CD8-positive, alpha-beta memory T cell (primary cell): ENCODE results near the gene PANX3. TPM values are rescaled to one million over a fixed set of nuclear protein-coding genes. Genes with fewer than 3 reads are reported as not detected.

Experiments used
- CTCF ChIA-PET: fragments of 350-600 bp; sonication (Branson Sonifier 250); formaldehyde crosslinking; loops from one replicate; lab custom pipeline; 2021; ENCODE audit warnings: antibody characterized with exemption; lab: Charles Lee
- POLR2A ChIA-PET: fragments of 350-600 bp; sonication (Branson Sonifier 250); formaldehyde crosslinking; loops from one replicate; lab custom pipeline; 2021; ENCODE audit warnings: antibody characterized with exemption; lab: Charles Lee
- DNase-seq, 5 donors: peaks; one replicate each; pipeline versions ENCODE4 v3.0.0 to v3.0.0-alpha.2; 2020 to 2022; ENCODE audit warnings: mixed read lengths in 1 of 5
- H3K27ac ChIP-seq: one replicate; pipeline ENCODE4 v1.7.0; 2013; ENCODE audit warnings: low read depth, mild to moderate bottlenecking, low read length, moderate library complexity
- H3K27me3 ChIP-seq: 2 replicates; pipeline ENCODE4 v1.7.0; 2013; ENCODE audit warnings: low read length, mild to moderate bottlenecking; ENCODE audit not compliant: insufficient read depth, poor library complexity, severe bottlenecking
- H3K36me3 ChIP-seq: 2 replicates; pipeline ENCODE4 v1.7.0; 2013; ENCODE audit warnings: mild to moderate bottlenecking, low read length, moderate library complexity; ENCODE audit not compliant: insufficient read depth
- H3K4me1 ChIP-seq: 2 replicates; pipeline ENCODE4 v1.7.0; 2013; ENCODE audit warnings: mild to moderate bottlenecking, low read length, moderate library complexity; ENCODE audit not compliant: insufficient read depth
- H3K4me3 ChIP-seq: 2 replicates; pipeline ENCODE4 v1.7.0; 2013; ENCODE audit warnings: mild to moderate bottlenecking, low read length
- H3K9me3 ChIP-seq: 2 replicates; pipeline ENCODE4 v1.7.0; 2013; ENCODE audit warnings: mild to moderate bottlenecking, low read length
- H3K27ac Mint-ChIP-seq, 8 donors: one replicate each; pipeline ENCODE4 v1.8.0; 2020 to 2021; ENCODE audit warnings: mixed read lengths in 8 of 8, mild to moderate bottlenecking in 6 of 8, inconsistent platforms in 3 of 8, moderate library complexity in 3 of 8
- H3K27me3 Mint-ChIP-seq, 2 donors: one replicate each; pipeline ENCODE4 v1.8.0; 2020 to 2021; ENCODE audit warnings: mixed read lengths in 2 of 2, mild to moderate bottlenecking in 1 of 2, moderate library complexity in 1 of 2
- H3K36me3 Mint-ChIP-seq, 3 donors: one replicate each; pipeline ENCODE4 v1.8.0; 2020 to 2021; ENCODE audit warnings: mixed read lengths in 3 of 3, inconsistent platforms in 1 of 3, mild to moderate bottlenecking in 1 of 3
- H3K4me1 Mint-ChIP-seq, 3 donors: one replicate each; pipeline ENCODE4 v1.8.0; 2020 to 2021; ENCODE audit warnings: mixed read lengths in 3 of 3, inconsistent platforms in 1 of 3, mild to moderate bottlenecking in 1 of 3
- H3K4me3 Mint-ChIP-seq, 7 donors: one replicate each; pipeline ENCODE4 v1.8.0; 2020 to 2021; ENCODE audit warnings: mixed read lengths in 7 of 7, mild to moderate bottlenecking in 6 of 7, moderate library complexity in 4 of 7, inconsistent platforms in 2 of 7
- H3K9me3 Mint-ChIP-seq, 5 donors: one replicate each; pipeline ENCODE4 v1.8.0; 2020 to 2022; ENCODE audit warnings: mixed read lengths in 5 of 5, mild to moderate bottlenecking in 3 of 5, moderate library complexity in 2 of 5, inconsistent platforms in 1 of 5
- polyA plus RNA-seq: library from polyadenylated mRNA; unstranded; fragments of 300-500 nt; fragmentation: Illumina TruSeq; gene quantifications from one replicate; pipeline ENCODE4 v1.2.3, GENCODE V29; 2021
- total RNA-seq, 2 experiments: library from RNA; stranded (reverse); gene quantifications; one replicate each; pipeline ENCODE4 v1.2.3, GENCODE V29; 2021

The PANX3 gene
- total RNA-seq (not detected), polyA plus RNA-seq (not detected)

GRCh38 chr11:124611064-124611463 is at the start of gene PANX3:
TSS of gene PANX3 (plus strand) at chr11:124611428. CDS start at chr11:124611557, 129 bp downstream.
- peaks cover 5 to 12% of the 10 kb centered on the region in 2 donors for H3K27me3 Mint-ChIP-seq

GRCh38 chr11:124569697-124570096 is 41.5 kb upstream of the PANX3 start, which contains the start of gene OR8A1:
TSS of gene OR8A1 (plus strand) at chr11:124569997. CDS start at chr11:124570120, 123 bp downstream.
- ChIA-PET POLR2A (no interaction called here), CTCF (no interaction called here)
- Mint-ChIP-seq H3K4me3 (no peak within 1 kb of the TSS), H3K27ac (peak within 1 kb of the TSS in 1 of 8 donors; percentile 4), H3K36me3 (no peaks in the 10 kb centered on the region), H3K9me3 (no peaks in the 10 kb centered on the region), H3K27me3 (peaks cover 5 to 31% of the 10 kb centered on the region in 2 donors), H3K4me1 (no peaks in the 10 kb centered on the region)
- H3K4me1 ChIP-seq: no peaks in the 10 kb centered on the region
- H3K36me3 ChIP-seq: no peaks in the 10 kb centered on the region
- H3K27me3 ChIP-seq: no peaks in the 10 kb centered on the region
- no peak for DNase-seq
- no peaks in the 10 kb centered on the region for H3K9me3 ChIP-seq
- H3K4me3 ChIP-seq: no peak within 1 kb of the TSS
- H3K27ac ChIP-seq: no peak within 1 kb of the TSS

More at GRCh38 chr11:124611064-124611463, at the start of gene PANX3:
- H3K9me3 ChIP-seq: no peaks in the 10 kb centered on the region
- H3K4me1 Mint-ChIP-seq: peaks cover 3 to 7% (median 5%) of the 10 kb centered on the region in 3 donors
- ChIA-PET CTCF (no interaction called here), POLR2A (no interaction called here)
- no peak for DNase-seq
- H3K36me3 Mint-ChIP-seq: no peaks in the 10 kb centered on the region
- H3K9me3 Mint-ChIP-seq: no peaks in the 10 kb centered on the region
- no peak within 1 kb of the TSS for H3K27ac ChIP-seq
- H3K27ac Mint-ChIP-seq: peak within 1 kb of the TSS in 2 of 8 donors; percentile 9 to 43
- no peak within 1 kb of the TSS for H3K4me3 Mint-ChIP-seq
- H3K4me3 ChIP-seq: no peak within 1 kb of the TSS
- H3K4me1 ChIP-seq: no peaks in the 10 kb centered on the region
- H3K27me3 ChIP-seq: no peaks in the 10 kb centered on the region
- no peaks in the 10 kb centered on the region for H3K36me3 ChIP-seq

- CTCF ChIA-PET: no interaction called here
- no peaks in the 10 kb centered on the region for H3K36me3 ChIP-seq
- H3K4me1 ChIP-seq: no peaks in the 10 kb centered on the region
- no peaks in the 10 kb centered on the region for H3K27me3 ChIP-seq
- Mint-ChIP-seq H3K4me3 (no peak overlapping the region), H3K4me1 (no peaks in the 10 kb centered on the region), H3K27ac (no peak overlapping the region), H3K36me3 (no peaks in the 10 kb centered on the region), H3K9me3 (no peaks in the 10 kb centered on the region), H3K27me3 (peaks cover 5 to 31% of the 10 kb centered on the region in 2 donors)
- POLR2A ChIA-PET: no interaction called here
- no peak for DNase-seq
- no peak overlapping the region for H3K4me3 ChIP-seq
- no peaks in the 10 kb centered on the region for H3K9me3 ChIP-seq
- H3K27ac ChIP-seq: no peak overlapping the region
Measured at GRCh38 chr11:124570160-124570559, 41.1 kb upstream of the PANX3 start.

GRCh38 chr11:124577716-124578427 is 33.4 kb upstream of the PANX3 start:
- Mint-ChIP-seq H3K4me1 (no peaks in the 10 kb centered on the region), H3K27ac (peak overlapping the region in 1 of 8 donors; percentile 41), H3K4me3 (no peak overlapping the region), H3K27me3 (peaks cover 3 to 14% of the 10 kb centered on the region in 2 donors), H3K9me3 (no peaks in the 10 kb centered on the region), H3K36me3 (no peaks in the 10 kb centered on the region)
- no peak overlapping the region for H3K27ac ChIP-seq
- no peaks in the 10 kb centered on the region for H3K27me3 ChIP-seq
- ChIA-PET POLR2A (no interaction called here), CTCF (no interaction called here)
- no peaks in the 10 kb centered on the region for H3K9me3 ChIP-seq
- H3K4me3 ChIP-seq: no peak overlapping the region
- DNase-seq: no peak
- no peaks in the 10 kb centered on the region for H3K36me3 ChIP-seq
- no peaks in the 10 kb centered on the region for H3K4me1 ChIP-seq

- H3K4me3 ChIP-seq: no peak overlapping the region
- Mint-ChIP-seq H3K4me3 (no peak overlapping the region), H3K36me3 (no peaks in the 10 kb centered on the region), H3K27me3 (peaks cover 3 to 14% of the 10 kb centered on the region in 2 donors), H3K27ac (no peak overlapping the region), H3K9me3 (no peaks in the 10 kb centered on the region), H3K4me1 (no peaks in the 10 kb centered on the region)
- H3K4me1 ChIP-seq: no peaks in the 10 kb centered on the region
- H3K36me3 ChIP-seq: no peaks in the 10 kb centered on the region
- H3K27me3 ChIP-seq: no peaks in the 10 kb centered on the region
- DNase-seq: no peak
- ChIA-PET POLR2A (no interaction called here), CTCF (no interaction called here)
- no peaks in the 10 kb centered on the region for H3K9me3 ChIP-seq
- H3K27ac ChIP-seq: no peak overlapping the region
Measured at GRCh38 chr11:124578761-124579160, 32.5 kb upstream of the PANX3 start.

GRCh38 chr11:124581817-124582216 is 29.4 kb upstream of the PANX3 start:
- Mint-ChIP-seq H3K36me3 (no peaks in the 10 kb centered on the region), H3K27ac (no peak overlapping the region), H3K4me1 (no peaks in the 10 kb centered on the region), H3K4me3 (peak overlapping the region in 1 of 7 donors; percentile 15), H3K9me3 (no peaks in the 10 kb centered on the region), H3K27me3 (peaks cover 6 to 15% of the 10 kb centered on the region in 2 donors)
- Histone ChIP-seq H3K27ac (no peak overlapping the region), H3K9me3 (no peaks in the 10 kb centered on the region), H3K36me3 (no peaks in the 10 kb centered on the region), H3K4me3 (no peak overlapping the region), H3K27me3 (no peaks in the 10 kb centered on the region), H3K4me1 (no peaks in the 10 kb centered on the region)
- ChIA-PET CTCF (interaction anchor here (1.6 kb wide), 1 partner anchor 9 kb away, joined by 3 read pairs; no protein-coding TSS in a partner anchor), POLR2A (no interaction called here)
- DNase-seq: no peak

- Histone ChIP-seq H3K36me3 (no peaks in the 10 kb centered on the region), H3K4me3 (no peak overlapping the region), H3K4me1 (no peaks in the 10 kb centered on the region), H3K9me3 (no peaks in the 10 kb centered on the region), H3K27me3 (no peaks in the 10 kb centered on the region), H3K27ac (no peak overlapping the region)
- no peaks in the 10 kb centered on the region for H3K4me1 Mint-ChIP-seq
- no peak for DNase-seq
- no peak overlapping the region for H3K4me3 Mint-ChIP-seq
- ChIA-PET CTCF (interaction anchor here (1.6 kb wide), 1 partner anchor 10 kb away, joined by 3 read pairs; no protein-coding TSS in a partner anchor), POLR2A (no interaction called here)
- H3K27me3 Mint-ChIP-seq: peaks cover 11 to 22% of the 10 kb centered on the region in 2 donors
- H3K36me3 Mint-ChIP-seq: no peaks in the 10 kb centered on the region
- no peak overlapping the region for H3K27ac Mint-ChIP-seq
- H3K9me3 Mint-ChIP-seq: no peaks in the 10 kb centered on the region
Measured at GRCh38 chr11:124582565-124582964, 28.7 kb upstream of the PANX3 start.

GRCh38 chr11:124583781-124584180 is 27.4 kb upstream of the PANX3 start:
- DNase-seq: no peak
- Histone ChIP-seq H3K4me3 (no peak overlapping the region), H3K27ac (no peak overlapping the region), H3K9me3 (no peaks in the 10 kb centered on the region), H3K4me1 (no peaks in the 10 kb centered on the region), H3K27me3 (no peaks in the 10 kb centered on the region), H3K36me3 (no peaks in the 10 kb centered on the region)
- no peak overlapping the region for H3K4me3 Mint-ChIP-seq
- CTCF ChIA-PET: no interaction called here
- H3K36me3 Mint-ChIP-seq: no peaks in the 10 kb centered on the region
- POLR2A ChIA-PET: no interaction called here
- no peaks in the 10 kb centered on the region for H3K9me3 Mint-ChIP-seq
- no peak overlapping the region for H3K27ac Mint-ChIP-seq
- H3K4me1 Mint-ChIP-seq: no peaks in the 10 kb centered on the region
- H3K27me3 Mint-ChIP-seq: peaks cover 12 to 29% of the 10 kb centered on the region in 2 donors
